HepG2 (cell line): ENCODE data around the gene PSRC1. TPM values are rescaled to one million over a fixed set of nuclear protein-coding genes. Genes with fewer than 3 reads are reported as not detected.

Experiments
- CSRNP2 ChIP-seq: sonication (generic); formaldehyde crosslinking; conservative IDR thresholded peaks from 2 replicates; pipeline ENCODE4 v1.8.0; 2022; ENCODE audit warnings: low read depth, missing genetic modification reagents
- HOXA9 ChIP-seq: sonication (generic); formaldehyde crosslinking; IDR thresholded peaks from 2 replicates; pipeline ENCODE4 v1.8.1; 2022; ENCODE audit warnings: missing genetic modification reagents, mild to moderate bottlenecking, moderate library complexity, borderline replicate concordance
- ISL2 ChIP-seq: sonication (generic); formaldehyde crosslinking; IDR thresholded peaks from 2 replicates; pipeline ENCODE4 v1.5.0; 2020; ENCODE audit warnings: missing genetic modification reagents
- KDM1A ChIP-seq: IDR thresholded peaks from 2 replicates; pipeline ENCODE4 v1.6.1; 2016; ENCODE audit warnings: missing compliant biosample characterization
- KDM2A ChIP-seq: sonication (generic); formaldehyde crosslinking; IDR thresholded peaks from 2 replicates; pipeline ENCODE4 v1.4.0; 2020; ENCODE audit warnings: low read depth, missing genetic modification reagents, borderline replicate concordance
- NRL ChIP-seq: sonication (generic); formaldehyde crosslinking; IDR thresholded peaks from 2 replicates; pipeline ENCODE4 v1.5.0; 2020; ENCODE audit warnings: missing genetic modification reagents, mild to moderate bottlenecking, moderate library complexity, borderline replicate concordance
- REXO4 ChIP-seq: sonication (generic); formaldehyde crosslinking; IDR thresholded peaks from 2 replicates; pipeline ENCODE4 v1.8.0; 2022; ENCODE audit warnings: missing genetic modification reagents, mild to moderate bottlenecking, borderline replicate concordance
- SKIL ChIP-seq: sonication (generic); formaldehyde crosslinking; IDR thresholded peaks from 2 replicates; pipeline ENCODE4 v1.8.0; 2022; ENCODE audit warnings: missing genetic modification reagents, mild to moderate bottlenecking, moderate library complexity, borderline replicate concordance
- SRSF9 ChIP-seq: fragments of 200-400 bp; formaldehyde crosslinking; IDR thresholded peaks from 2 replicates; pipeline ENCODE4 v1.6.1; 2018; ENCODE audit warnings: borderline replicate concordance, mild to moderate bottlenecking, low read depth, low read length; ENCODE audit not compliant: insufficient read depth, poor library complexity, severe bottlenecking
- STAT6 ChIP-seq: sonication (generic); formaldehyde crosslinking; IDR thresholded peaks from 2 replicates; pipeline ENCODE4 v1.4.0; 2020; ENCODE audit warnings: missing genetic modification reagents, mild to moderate bottlenecking, borderline replicate concordance
- TP53 ChIP-seq: sonication (generic); formaldehyde crosslinking; conservative IDR thresholded peaks from 2 replicates; pipeline ENCODE4 v1.4.0; 2020; ENCODE audit warnings: missing genetic modification reagents
- ZBTB25 ChIP-seq: IDR thresholded peaks from 2 replicates; pipeline ENCODE4 v1.6.1; 2018; ENCODE audit warnings: missing genetic modification reagents
- ZNF10 ChIP-seq: sonication (generic); formaldehyde crosslinking; IDR thresholded peaks from 2 replicates; pipeline ENCODE4 v1.4.0; 2020; ENCODE audit warnings: mild to moderate bottlenecking, low read depth, missing genetic modification reagents, borderline replicate concordance
- ZNF20 ChIP-seq: sonication (generic); formaldehyde crosslinking; IDR thresholded peaks from 2 replicates; pipeline ENCODE4 v1.4.0; 2020; ENCODE audit warnings: mild to moderate bottlenecking, moderate library complexity, missing genetic modification reagents
- ZNF205 ChIP-seq: IDR thresholded peaks from 2 replicates; pipeline ENCODE4 v1.6.1; 2018; ENCODE audit warnings: missing biosample characterization, missing genetic modification reagents
- ZNF251 ChIP-seq: sonication (generic); formaldehyde crosslinking; IDR thresholded peaks from 2 replicates; pipeline ENCODE4 v1.9.0; 2021; ENCODE audit warnings: mild to moderate bottlenecking, missing genetic modification reagents
- ZNF451 ChIP-seq: sonication (generic); formaldehyde crosslinking; IDR thresholded peaks from 2 replicates; pipeline ENCODE4 v1.5.0; 2020; ENCODE audit warnings: mild to moderate bottlenecking, missing genetic modification reagents
- polyA plus RNA-seq, 8 experiments: library from polyadenylated mRNA; depleted of rRNA in 3 of 8; stranded (reverse) in 7 of 8; unstranded in 1 of 8; fragments of >200 nt; fragmentation: Illumina TruSeq in 4 of 8; extraction: Trizol in 4 of 8; gene quantifications; 2 replicates each; pipeline versions ENCODE4 v1.2.1 to v1.2.3, GENCODE V29; 2011 to 2016; ENCODE audit warnings: low read depth in 4 of 8, missing spikeins in 1 of 8, mixed read lengths in 1 of 8; ENCODE audit not compliant: insufficient read depth in 1 of 8
- total RNA-seq, 5 experiments: library from RNA; depleted of rRNA; stranded (reverse); fragments of >200 nt; fragmentation: Illumina TruSeq; extraction: Trizol; gene quantifications; 2 replicates each; pipeline ENCODE4 v1.2.3, GENCODE V29; 2016; ENCODE audit warnings: low read depth in 1 of 5

PSRC1 gene
- total and polyA plus RNA-seq, 2 of the 13 experiments (the other 11 are each of a cell fraction or from before 2014, with no cell fraction given): 28.6 to 30.3 TPM

GRCh38 chr1:109282952-109283747 lies at the start of gene PSRC1 (continued):
- TF ChIP-seq CSRNP2 (CRISPR knock-in tag) (no peak), ZNF10 (CRISPR knock-in tag) (no peak), KDM2A (CRISPR knock-in tag) (peak; percentile 74; the same call in 1 of the 2 replicates), TP53 (no peak), ZNF451 (peak; percentile 92; the same call in 1 of the 2 replicates), ISL2 (CRISPR knock-in tag) (peak; percentile 70), KDM1A (CRISPR knock-in tag) (no peak), SRSF9 (no peak), SKIL (CRISPR knock-in tag) (peak; percentile 66; the same call in 1 of the 2 replicates), ZNF251 (CRISPR knock-in tag) (no peak), REXO4 (CRISPR knock-in tag) (no peak), ZBTB25 (CRISPR knock-in tag) (peak; percentile 98), STAT6 (CRISPR knock-in tag) (no peak; the same call in none of the 2 replicates), HOXA9 (CRISPR knock-in tag) (0 out of 2 replicates have a peak, but pooled peaks have one; percentile 10), NRL (CRISPR knock-in tag) (peak; percentile 47; the same call in 1 of the 2 replicates), ZNF205 (CRISPR knock-in tag) (peak; percentile 60; the same call in 1 of the 2 replicates), ZNF20 (no peak)
